SK-N-SH treated with all-trans-retinoic acid at 6 μM for 48 hours (cell line): ENCODE results near the gene SUSD5.

Experiments used
- ARNTL ChIP-seq: fragments of 450-650 bp; formaldehyde crosslinking; IDR thresholded peaks from 2 replicates; pipeline ENCODE4 v1.5.0; 2020; ENCODE audit warnings: low read depth, mild to moderate bottlenecking, moderate library complexity, borderline replicate concordance
- PATZ1 ChIP-seq: fragments of 250-450 bp; sonication (Bioruptor Pico); IDR thresholded peaks from 2 replicates; pipeline ENCODE4 v1.8.0; 2020; ENCODE audit warnings: mild to moderate bottlenecking, moderate library complexity, borderline replicate concordance
- RARB ChIP-seq: fragments of 250-450 bp; sonication (Bioruptor Pico); IDR thresholded peaks from 2 replicates; pipeline ENCODE4 v1.8.0; 2021; ENCODE audit warnings: mild to moderate bottlenecking, moderate library complexity
- TOX ChIP-seq: fragments of 250-450 bp; sonication (Bioruptor Pico); IDR thresholded peaks from 2 replicates; pipeline ENCODE4 v1.8.0; 2021; ENCODE audit warnings: mild to moderate bottlenecking, moderate library complexity, borderline replicate concordance
- ZC3H10 ChIP-seq: fragments of 250-450 bp; sonication (Bioruptor Pico); IDR thresholded peaks from 2 replicates; pipeline ENCODE4 v1.5.1; 2021; ENCODE audit warnings: mild to moderate bottlenecking, moderate library complexity
- ZFP30 ChIP-seq: fragments of 450-650 bp; formaldehyde crosslinking; IDR thresholded peaks from 2 replicates; pipeline ENCODE4 v1.5.0; 2022; ENCODE audit warnings: mild to moderate bottlenecking, moderate library complexity
- ZNF565 ChIP-seq: fragments of 450-650 bp; formaldehyde crosslinking; conservative IDR thresholded peaks from 2 replicates; pipeline ENCODE4 v1.5.0; 2020; ENCODE audit warnings: low read depth, mild to moderate bottlenecking, moderate library complexity
- TF ChIP-seq, protein P1 (sequence below): fragments of 250-450 bp; sonication (Bioruptor Pico); IDR thresholded peaks from 2 replicates; pipeline ENCODE4 v1.5.1; 2020; ENCODE audit warnings: low read depth, mild to moderate bottlenecking, moderate library complexity

GRCh38 chr3:33137691-33138090, 80.9 kb downstream of the SUSD5 start:
- TF ChIP-seq ZNF565 (CRISPR knock-in tag) (no peak), ARNTL (CRISPR knock-in tag) (no peak), RARB (no peak), TOX (no peak), ZC3H10 (CRISPR knock-in tag) (no peak), PATZ1 (CRISPR knock-in tag) (no peak), ZFP30 (CRISPR knock-in tag) (no peak)
- TF ChIP-seq, protein P1, sequence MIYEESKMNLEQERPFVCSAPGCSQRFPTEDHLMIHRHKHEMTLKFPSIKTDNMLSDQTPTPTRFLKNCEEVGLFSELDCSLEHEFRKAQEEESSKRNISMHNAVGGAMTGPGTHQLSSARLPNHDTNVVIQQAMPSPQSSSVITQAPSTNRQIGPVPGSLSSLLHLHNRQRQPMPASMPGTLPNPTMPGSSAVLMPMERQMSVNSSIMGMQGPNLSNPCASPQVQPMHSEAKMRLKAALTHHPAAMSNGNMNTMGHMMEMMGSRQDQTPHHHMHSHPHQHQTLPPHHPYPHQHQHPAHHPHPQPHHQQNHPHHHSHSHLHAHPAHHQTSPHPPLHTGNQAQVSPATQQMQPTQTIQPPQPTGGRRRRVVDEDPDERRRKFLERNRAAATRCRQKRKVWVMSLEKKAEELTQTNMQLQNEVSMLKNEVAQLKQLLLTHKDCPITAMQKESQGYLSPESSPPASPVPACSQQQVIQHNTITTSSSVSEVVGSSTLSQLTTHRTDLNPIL = no peak
